ENCODE results near the gene ENPEP.
A peak's percentile ranks its signal among the peaks of the same experiment; 100 is the strongest.

Gene ENPEP

GRCh38 chr4:110503270-110504083 lies 27.5 kb downstream of the ENPEP start:
- no peak overlapping the region for H3K9ac ChIP-seq
- no peak overlapping the region for H3K27ac ChIP-seq
- H3K36me3 ChIP-seq, result no peaks in the 10 kb centered on the region
- H4K20me1 ChIP-seq, result no peaks in the 10 kb centered on the region
- H3K4me1 ChIP-seq, result no peaks in the 10 kb centered on the region
- H3K4me3 ChIP-seq, result no peak overlapping the region
- no peak overlapping the region for H3K4me2 ChIP-seq
- peaks cover 5% of the 10 kb centered on the region for H3K9me3 ChIP-seq
- no peak for TF ChIP-seq Cebpa-rat (IDR thresholded peaks at IDR 0.05)
- no peaks in the 10 kb centered on the region for H3K27me3 ChIP-seq

- H4K20me1 ChIP-seq, result no peaks in the 10 kb centered on the region
- no peak overlapping the region for H3K4me2 ChIP-seq
- no peaks in the 10 kb centered on the region for H3K4me1 ChIP-seq
- no peak overlapping the region for H3K9ac ChIP-seq
- H3K4me3 ChIP-seq, result no peak overlapping the region
- no peaks in the 10 kb centered on the region for H3K36me3 ChIP-seq
- H3K9me3 ChIP-seq, result peaks cover 5% of the 10 kb centered on the region
- no peak overlapping the region for H3K27ac ChIP-seq
- no peak for TF ChIP-seq Cebpa-rat (IDR thresholded peaks at IDR 0.05)
- no peaks in the 10 kb centered on the region for H3K27me3 ChIP-seq
Observed at GRCh38 chr4:110504084-110504435, 28.1 kb downstream of the ENPEP start.

- Histone ChIP-seq H3K36me3 (no peaks in the 10 kb centered on the region), H3K27ac (no peak overlapping the region), H3K9ac (no peak overlapping the region), H3K4me3 (no peak overlapping the region), H4K20me1 (no peaks in the 10 kb centered on the region), H3K4me2 (no peak overlapping the region), H3K4me1 (no peaks in the 10 kb centered on the region), H3K27me3 (no peaks in the 10 kb centered on the region), H3K9me3 (peaks cover 5% of the 10 kb centered on the region)
- TF ChIP-seq Cebpa-rat (IDR thresholded peaks at IDR 0.05), result no peak
Observed at GRCh38 chr4:110505440-110505839, 29.5 kb downstream of the ENPEP start.

GRCh38 chr4:110508827-110509710 lies 33.1 kb downstream of the ENPEP start:
- H3K4me1 ChIP-seq, result no peaks in the 10 kb centered on the region

GRCh38 chr4:110510277-110510676 lies 34.3 kb downstream of the ENPEP start:
- TF ChIP-seq Cebpa-rat (IDR thresholded peaks at IDR 0.05), result no peak
- Histone ChIP-seq H3K9ac (no peak overlapping the region), H3K27me3 (no peaks in the 10 kb centered on the region), H3K27ac (no peak overlapping the region), H3K4me2 (no peak overlapping the region), H3K4me3 (no peak overlapping the region), H3K36me3 (no peaks in the 10 kb centered on the region), H4K20me1 (no peaks in the 10 kb centered on the region), H3K9me3 (no peaks in the 10 kb centered on the region), H3K4me1 (0 out of 2 replicates have a peak, but pooled peaks cover 2% of the 10 kb centered on the region)

More at GRCh38 chr4:110508827-110509710, 33.1 kb downstream of the ENPEP start:
- no peak for TF ChIP-seq Cebpa-rat (IDR thresholded peaks at IDR 0.05)
- no peaks in the 10 kb centered on the region for H4K20me1 ChIP-seq
- no peaks in the 10 kb centered on the region for H3K27me3 ChIP-seq
- H3K4me2 ChIP-seq, result no peak overlapping the region
- no peaks in the 10 kb centered on the region for H3K36me3 ChIP-seq
- H3K9me3 ChIP-seq, result no peaks in the 10 kb centered on the region
- H3K4me3 ChIP-seq, result no peak overlapping the region
- H3K27ac ChIP-seq, result no peak overlapping the region
- no peak overlapping the region for H3K9ac ChIP-seq

- Histone ChIP-seq H3K9me3 (no peaks in the 10 kb centered on the region), H4K20me1 (no peaks in the 10 kb centered on the region)
Observed at GRCh38 chr4:110510955-110511544, 35.1 kb downstream of the ENPEP start.

GRCh38 chr4:110512901-110513300 lies 36.9 kb downstream of the ENPEP start:
- H3K27me3 ChIP-seq, result no peaks in the 10 kb centered on the region
- no peak for TF ChIP-seq Cebpa-rat (IDR thresholded peaks at IDR 0.05)

More at GRCh38 chr4:110510955-110511544, 35.1 kb downstream of the ENPEP start:
- Histone ChIP-seq H3K27me3 (no peaks in the 10 kb centered on the region), H3K4me1 (peaks cover 10% of the 10 kb centered on the region; the same call in 1 of the 2 replicates), H3K4me2 (no peak overlapping the region), H3K36me3 (no peaks in the 10 kb centered on the region), H3K9ac (no peak overlapping the region), H3K27ac (no peak overlapping the region), H3K4me3 (no peak overlapping the region)
- no peak for TF ChIP-seq Cebpa-rat (IDR thresholded peaks at IDR 0.05)

GRCh38 chr4:110514889-110515479 lies 39.0 kb downstream of the ENPEP start:
- Histone ChIP-seq H3K4me1 (peaks cover 10% of the 10 kb centered on the region; the same call in 1 of the 2 replicates), H3K9me3 (no peaks in the 10 kb centered on the region), H3K4me2 (no peak overlapping the region), H4K20me1 (no peaks in the 10 kb centered on the region), H3K9ac (no peak overlapping the region), H3K27me3 (no peaks in the 10 kb centered on the region), H3K36me3 (no peaks in the 10 kb centered on the region), H3K4me3 (no peak overlapping the region), H3K27ac (no peak overlapping the region)
- no peak for TF ChIP-seq Cebpa-rat (IDR thresholded peaks at IDR 0.05)

More at GRCh38 chr4:110512901-110513300, 36.9 kb downstream of the ENPEP start:
- Histone ChIP-seq H4K20me1 (no peaks in the 10 kb centered on the region), H3K4me3 (no peak overlapping the region), H3K4me1 (peaks cover 10% of the 10 kb centered on the region; the same call in 1 of the 2 replicates), H3K9ac (no peak overlapping the region), H3K36me3 (no peaks in the 10 kb centered on the region), H3K4me2 (no peak overlapping the region), H3K9me3 (no peaks in the 10 kb centered on the region), H3K27ac (no peak overlapping the region)

- peaks cover 10% of the 10 kb centered on the region; the same call in 1 of the 2 replicates for H3K4me1 ChIP-seq
- no peak for TF ChIP-seq Cebpa-rat (IDR thresholded peaks at IDR 0.05)
- H4K20me1 ChIP-seq, result no peaks in the 10 kb centered on the region
- H3K27me3 ChIP-seq, result no peaks in the 10 kb centered on the region
- peak overlapping the region; percentile 63 for H3K4me2 ChIP-seq
- no peaks in the 10 kb centered on the region for H3K36me3 ChIP-seq
- H3K4me3 ChIP-seq, result peak overlapping the region; percentile 69
- H3K9me3 ChIP-seq, result no peaks in the 10 kb centered on the region
- no peak overlapping the region; the same call in 1 of the 2 replicates for H3K9ac ChIP-seq
- no peak overlapping the region for H3K27ac ChIP-seq
Observed at GRCh38 chr4:110515676-110516075, 39.7 kb downstream of the ENPEP start.
